Measurements from ENCODE around the gene USP10. TPM values are rescaled to one million over a fixed set of nuclear protein-coding genes. Genes with fewer than 3 reads are reported as not detected.
A peak's percentile ranks its signal among the peaks of the same experiment; 100 is the strongest.

Gene USP10
- polyA plus RNA-seq, 1 experiment, result 55.1 TPM

DNA sequence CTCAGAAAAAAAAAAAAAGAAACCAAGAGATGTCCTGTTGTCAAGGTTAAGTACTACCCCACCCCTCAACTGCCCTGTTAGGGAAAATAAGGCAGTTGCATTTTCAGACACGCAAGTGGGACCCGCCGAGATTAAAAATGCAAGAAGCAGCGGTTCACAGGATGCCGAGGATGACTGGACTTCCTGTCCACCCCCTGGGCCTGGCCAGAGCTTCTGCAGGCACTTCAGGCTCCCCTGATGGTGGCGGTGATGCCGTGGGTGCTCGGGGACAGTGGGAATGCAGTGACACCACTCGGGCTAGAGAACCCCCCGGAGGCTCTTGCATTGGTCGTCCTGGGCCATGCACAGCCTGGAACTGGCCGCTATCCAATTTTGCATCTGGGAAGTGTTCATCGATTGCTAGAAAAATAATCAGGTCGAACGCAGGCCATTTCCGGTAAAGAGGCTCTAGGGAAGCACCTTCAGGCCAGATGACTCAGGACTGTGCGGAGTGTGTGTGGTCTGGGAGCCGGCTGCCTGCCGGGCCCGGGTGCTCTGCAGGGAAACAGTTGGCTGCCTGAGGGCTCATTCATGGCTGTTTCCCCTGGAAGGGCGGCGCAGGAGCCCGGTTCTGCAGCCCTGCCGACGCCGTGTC, 106.6 kb downstream of the USP10 start:
- TF ChIP-seq, protein P1, sequence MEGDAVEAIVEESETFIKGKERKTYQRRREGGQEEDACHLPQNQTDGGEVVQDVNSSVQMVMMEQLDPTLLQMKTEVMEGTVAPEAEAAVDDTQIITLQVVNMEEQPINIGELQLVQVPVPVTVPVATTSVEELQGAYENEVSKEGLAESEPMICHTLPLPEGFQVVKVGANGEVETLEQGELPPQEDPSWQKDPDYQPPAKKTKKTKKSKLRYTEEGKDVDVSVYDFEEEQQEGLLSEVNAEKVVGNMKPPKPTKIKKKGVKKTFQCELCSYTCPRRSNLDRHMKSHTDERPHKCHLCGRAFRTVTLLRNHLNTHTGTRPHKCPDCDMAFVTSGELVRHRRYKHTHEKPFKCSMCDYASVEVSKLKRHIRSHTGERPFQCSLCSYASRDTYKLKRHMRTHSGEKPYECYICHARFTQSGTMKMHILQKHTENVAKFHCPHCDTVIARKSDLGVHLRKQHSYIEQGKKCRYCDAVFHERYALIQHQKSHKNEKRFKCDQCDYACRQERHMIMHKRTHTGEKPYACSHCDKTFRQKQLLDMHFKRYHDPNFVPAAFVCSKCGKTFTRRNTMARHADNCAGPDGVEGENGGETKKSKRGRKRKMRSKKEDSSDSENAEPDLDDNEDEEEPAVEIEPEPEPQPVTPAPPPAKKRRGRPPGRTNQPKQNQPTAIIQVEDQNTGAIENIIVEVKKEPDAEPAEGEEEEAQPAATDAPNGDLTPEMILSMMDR (IDR thresholded peaks at IDR 0.05; ENCODE audit: insufficient read depth, low read depth, low read length), result no peak
- H3K27me3 ChIP-seq (ENCODE audit: control insufficient read depth, insufficient read depth, low read length), result no peaks in the 10 kb centered on the region
- DNase-seq (ENCODE audit: low read depth), result peak; percentile 74
- CTCF ChIA-PET, result interaction anchor here (1.5 kb wide), 1 partner anchor 10 kb away, joined by 4 read pairs; no protein-coding TSS in a partner anchor
- POLR2A ChIA-PET, result interaction anchor here (0.7 kb wide), 3 partner anchors 13 to 16 kb away, joined by 5 to 6 read pairs (median 5); partner anchors contain the start of gene CRISPLD2
- H3K36me3 ChIP-seq (ENCODE audit: control insufficient read depth, insufficient read depth, low read length), result no peaks in the 10 kb centered on the region
- H3K4me3 ChIP-seq (ENCODE audit: low read depth, low read length), result no peak overlapping the region

DNA sequence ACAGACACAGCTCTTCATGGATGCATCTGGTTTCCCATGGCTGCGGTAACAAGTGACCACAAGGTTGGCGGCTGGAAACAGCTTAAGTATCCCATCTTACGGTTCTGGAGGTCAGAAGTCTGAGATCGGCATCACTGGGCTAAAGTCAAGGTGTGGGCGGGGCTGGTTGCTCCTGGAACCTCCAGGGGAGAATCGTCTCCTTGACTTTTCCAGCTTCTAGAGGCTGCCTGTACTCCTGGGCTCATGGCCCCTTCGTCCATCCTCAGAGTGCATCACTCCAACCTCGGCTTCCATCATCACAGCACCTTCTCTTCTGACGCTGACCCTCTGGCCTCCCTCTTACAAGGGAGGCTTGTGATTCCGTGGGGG, 107.1 kb downstream of the USP10 start:
- H3K27me3 ChIP-seq (ENCODE audit: control insufficient read depth, insufficient read depth, low read length), result no peaks in the 10 kb centered on the region
- DNase-seq (ENCODE audit: low read depth), result no peak
- ChIA-PET POLR2A (interaction anchor here (0.7 kb wide), 1 partner anchor 15 kb away, joined by 5 read pairs; no protein-coding TSS in a partner anchor), CTCF (interaction anchor here (1.5 kb wide), 1 partner anchor 11 kb away, joined by 4 read pairs; no protein-coding TSS in a partner anchor)
- H3K36me3 ChIP-seq (ENCODE audit: control insufficient read depth, insufficient read depth, low read length), result no peaks in the 10 kb centered on the region
- H3K4me3 ChIP-seq (ENCODE audit: low read depth, low read length), result no peak overlapping the region
- TF ChIP-seq, protein P1 (IDR thresholded peaks at IDR 0.05; ENCODE audit: insufficient read depth, low read depth, low read length), result no peak

DNA sequence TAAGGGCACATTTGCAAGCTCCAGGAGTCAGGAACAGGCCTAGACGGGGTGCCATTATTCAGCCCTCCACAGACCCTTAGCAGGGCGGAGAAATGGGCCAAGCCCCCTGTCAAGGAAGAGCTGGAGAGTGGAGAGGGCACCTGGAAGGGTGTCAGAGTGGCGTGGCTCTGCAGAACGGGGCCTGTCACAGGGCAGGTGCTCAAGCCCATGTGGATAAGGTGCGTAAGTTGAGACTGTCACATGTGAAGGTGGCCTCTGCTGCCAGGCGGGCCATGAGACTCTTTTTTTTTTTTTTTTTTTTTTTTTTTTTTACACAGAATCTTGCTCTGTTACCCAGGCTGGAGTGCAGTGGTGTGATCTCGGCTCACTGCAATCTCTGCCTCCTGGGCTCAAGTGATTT, 108.0 kb downstream of the USP10 start:
- ChIA-PET POLR2A (no interaction called here), CTCF (interaction anchor here (1.5 kb wide), 1 partner anchor 12 kb away, joined by 4 read pairs; no protein-coding TSS in a partner anchor)
- Histone ChIP-seq H3K27me3 (ENCODE audit: control insufficient read depth, insufficient read depth, low read length) (no peaks in the 10 kb centered on the region), H3K4me3 (ENCODE audit: low read depth, low read length) (no peak overlapping the region), H3K36me3 (ENCODE audit: control insufficient read depth, insufficient read depth, low read length) (no peaks in the 10 kb centered on the region)
- TF ChIP-seq, protein P1 (IDR thresholded peaks at IDR 0.05; ENCODE audit: insufficient read depth, low read depth, low read length), result no peak
- DNase-seq (ENCODE audit: low read depth), result no peak

DNA sequence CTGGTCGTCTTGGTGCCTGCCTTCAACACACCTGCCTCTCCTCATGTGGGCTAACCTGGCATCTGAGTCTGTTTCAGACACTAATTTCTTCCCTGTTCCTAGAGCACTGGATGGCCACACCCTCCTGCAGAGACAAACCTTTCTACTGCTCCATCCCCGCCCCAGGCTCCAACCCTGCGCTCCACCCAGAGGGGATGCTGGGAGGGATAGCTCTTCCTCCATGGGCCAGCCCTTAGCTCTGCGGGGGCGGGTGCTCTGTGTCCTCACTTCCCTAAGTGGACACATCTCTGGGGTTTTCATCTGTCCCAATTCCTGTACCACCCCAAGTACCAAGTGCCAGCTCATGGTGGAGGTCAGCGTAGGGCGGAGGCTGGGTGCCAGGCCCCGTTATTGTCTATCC, 109.0 kb downstream of the USP10 start:
- TF ChIP-seq, protein P1 (IDR thresholded peaks at IDR 0.05; ENCODE audit: insufficient read depth, low read depth, low read length), result no peak
- H3K4me3 ChIP-seq (ENCODE audit: low read depth, low read length), result no peak overlapping the region
- ChIA-PET CTCF (no interaction called here), POLR2A (interaction anchor here (0.7 kb wide), 1 partner anchor 143 kb away, joined by 6 read pairs; no protein-coding TSS in a partner anchor)
- no peaks in the 10 kb centered on the region for H3K27me3 ChIP-seq (ENCODE audit: control insufficient read depth, insufficient read depth, low read length)
- no peaks in the 10 kb centered on the region for H3K36me3 ChIP-seq (ENCODE audit: control insufficient read depth, insufficient read depth, low read length)
- no peak for DNase-seq (ENCODE audit: low read depth)

DNA sequence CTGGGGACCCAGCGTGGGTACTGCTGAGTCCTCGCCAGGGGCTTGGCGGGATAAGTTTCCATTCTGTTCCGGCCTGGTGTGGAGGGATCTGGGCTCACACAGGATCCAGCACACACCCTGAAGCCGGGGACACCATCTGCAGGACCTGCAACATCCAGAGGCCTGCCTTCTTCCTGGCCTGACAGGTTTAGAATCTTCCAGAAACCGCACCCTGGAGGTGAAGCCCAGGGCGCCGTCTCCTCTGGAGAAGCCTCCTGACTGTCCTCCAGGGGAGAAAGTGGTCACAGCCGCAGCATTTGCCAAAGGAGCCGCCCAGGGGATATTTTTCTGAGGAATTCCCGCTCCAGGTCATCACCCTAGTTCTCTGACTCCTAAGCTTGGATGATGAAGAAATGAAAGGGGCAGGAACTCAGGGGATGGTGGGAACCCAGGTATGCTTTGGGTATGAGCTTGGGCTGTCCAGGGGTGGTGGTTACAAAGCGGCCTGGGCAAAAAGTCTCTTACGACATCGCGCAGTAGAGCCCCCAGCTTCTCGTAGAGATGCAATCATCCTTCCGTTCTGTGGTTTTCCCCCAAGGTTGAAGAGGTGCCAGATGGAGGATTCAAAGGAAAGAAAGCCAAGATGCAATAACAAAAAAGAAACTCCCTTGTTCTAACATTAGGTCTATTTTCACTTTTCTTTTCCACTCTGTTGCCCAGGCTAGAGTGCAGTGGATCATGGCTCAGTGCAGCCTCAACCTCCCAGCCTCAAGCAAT, 110.9 kb downstream of the USP10 start:
- CTCF ChIA-PET, result no interaction called here
- Histone ChIP-seq H3K4me3 (ENCODE audit: low read depth, low read length) (no peak overlapping the region), H3K36me3 (ENCODE audit: control insufficient read depth, insufficient read depth, low read length) (no peaks in the 10 kb centered on the region), H3K27me3 (ENCODE audit: control insufficient read depth, insufficient read depth, low read length) (no peaks in the 10 kb centered on the region)
- no peak for DNase-seq (ENCODE audit: low read depth)
- TF ChIP-seq, protein P1 (IDR thresholded peaks at IDR 0.05; ENCODE audit: insufficient read depth, low read depth, low read length), result no peak
- POLR2A ChIA-PET, result no interaction called here
